T-helper 1 cell treated with Interleukin-12 subunit alpha and Interleukin-12 subunit beta and Interleukin-4 antibody, amounts not matched to agents 30 ng/mL and 1 ng/mL, for 36 hours (primary cell): ENCODE data around the gene CSNK1G1. TPM values are rescaled to one million over a fixed set of nuclear protein-coding genes. Genes with fewer than 3 reads are reported as not detected.

Experiments used
- intact Hi-C: fragments of 100-400 bp; cut with micrococcal nuclease; formaldehyde crosslinking; loops from one replicate; pipeline ENCODE4 v1.15.1; 2024
- total RNA-seq: library from RNA; stranded (reverse); gene quantifications from 2 replicates; pipeline ENCODE4 v1.2.3, GENCODE V29; 2022

CSNK1G1 gene
- total RNA-seq, 1 donor from 2014 or later: 32.8 TPM

DNA sequence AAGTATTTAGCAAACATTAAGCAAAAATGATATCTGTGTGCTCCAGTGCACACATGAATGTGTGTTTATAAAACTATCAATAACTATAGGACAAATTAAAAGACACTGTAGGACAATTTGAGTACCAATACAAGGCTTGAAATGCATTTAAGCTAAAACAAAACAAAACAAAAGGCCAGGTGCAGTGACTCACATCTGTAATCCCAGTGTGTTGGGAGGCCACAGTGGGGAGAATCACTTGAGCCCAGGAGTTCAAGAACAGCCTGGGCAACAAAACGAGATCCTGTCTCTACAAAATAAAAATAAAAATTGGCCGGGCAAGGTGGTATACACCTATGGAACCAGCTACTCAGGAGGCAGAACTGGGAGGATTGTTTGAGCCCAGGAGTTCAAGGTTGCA is 50.7 kb downstream of the CSNK1G1 start:
- intact Hi-C loops: no loop called here

- intact Hi-C loops: no loop called here
These were observed 66.4 kb downstream of the CSNK1G1 start for GRCh38 chr15:64289550-64289949.

DNA sequence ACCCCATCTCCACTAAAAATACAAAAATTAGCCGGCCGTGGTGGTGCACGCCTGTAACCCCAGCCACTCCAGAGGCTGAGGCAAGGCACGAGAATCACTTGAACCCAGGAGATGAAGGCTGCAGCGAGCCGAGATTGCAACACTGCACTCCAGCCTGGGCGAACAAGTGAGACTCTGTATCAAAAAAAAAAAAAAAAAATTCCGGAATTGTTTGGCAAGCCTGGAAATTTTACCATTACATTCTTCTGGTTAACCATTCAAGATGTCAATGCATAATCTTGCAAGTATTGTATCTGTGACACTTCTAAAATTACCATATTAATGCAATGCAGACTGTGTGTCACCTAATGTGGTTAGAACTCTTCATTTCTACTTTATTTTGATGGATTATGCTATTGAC is 67.0 kb downstream of the CSNK1G1 start:
- intact Hi-C loops: no loop called here

- intact Hi-C loops: no loop called here
These were observed 67.4 kb downstream of the CSNK1G1 start for GRCh38 chr15:64288577-64288976.

DNA sequence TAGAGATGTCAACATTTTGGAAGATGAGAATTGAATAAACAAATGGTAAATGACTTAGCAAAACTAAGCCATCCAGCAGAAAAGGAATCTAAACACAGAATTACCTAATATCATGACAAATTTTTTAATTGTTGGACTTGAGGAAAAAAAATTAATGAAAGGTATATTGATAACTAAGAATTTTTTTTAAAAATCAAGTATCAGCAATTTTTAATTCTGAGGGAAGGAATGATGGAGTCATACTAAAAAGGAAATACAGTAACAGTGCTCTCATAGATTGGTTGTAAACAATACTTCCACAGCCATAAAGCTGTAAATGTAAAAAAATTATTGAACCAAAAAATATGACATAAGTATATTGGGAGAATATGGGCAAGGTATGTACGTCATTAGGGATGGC is 68.0 kb downstream of the CSNK1G1 start:
- intact Hi-C loops: no loop called here

DNA sequence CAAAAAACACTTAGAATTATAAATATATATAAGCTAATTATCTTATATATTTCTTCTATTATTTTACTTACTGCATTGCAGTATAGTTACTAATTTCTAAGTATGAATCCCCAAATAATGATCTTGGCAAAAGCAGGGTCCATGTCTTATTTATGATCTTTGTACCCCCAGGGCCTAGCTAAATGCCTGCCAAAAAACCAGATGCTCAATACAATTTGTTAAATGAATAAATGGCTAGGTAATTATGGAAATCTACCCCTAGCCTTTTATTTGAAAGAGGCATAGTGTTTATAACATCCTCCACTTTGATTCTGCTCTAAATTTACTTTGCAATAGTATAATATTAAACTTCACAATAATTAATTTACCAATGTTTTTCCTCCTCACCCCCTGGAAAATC is 69.5 kb downstream of the CSNK1G1 start:
- intact Hi-C loops: no loop called here

DNA sequence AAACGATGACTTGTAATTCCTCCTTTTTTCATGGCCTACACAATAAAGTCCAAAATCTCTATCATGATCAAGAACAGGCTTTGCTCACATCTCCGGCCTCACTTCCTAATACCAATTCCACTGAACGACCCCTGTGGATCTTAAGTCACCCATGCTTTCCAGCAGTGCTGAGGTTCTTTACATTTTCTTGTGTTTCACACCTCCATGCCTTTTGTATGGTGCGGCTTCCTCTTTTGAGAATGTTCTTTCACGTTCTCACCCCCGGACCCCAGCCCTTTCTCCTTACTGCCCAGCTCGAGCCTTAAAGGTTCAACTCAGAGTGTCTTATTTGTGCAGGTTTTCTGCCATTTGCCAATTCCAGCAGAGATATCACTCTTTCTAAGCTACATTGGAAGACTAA is 70.1 kb downstream of the CSNK1G1 start:
- intact Hi-C loops: no loop called here

DNA sequence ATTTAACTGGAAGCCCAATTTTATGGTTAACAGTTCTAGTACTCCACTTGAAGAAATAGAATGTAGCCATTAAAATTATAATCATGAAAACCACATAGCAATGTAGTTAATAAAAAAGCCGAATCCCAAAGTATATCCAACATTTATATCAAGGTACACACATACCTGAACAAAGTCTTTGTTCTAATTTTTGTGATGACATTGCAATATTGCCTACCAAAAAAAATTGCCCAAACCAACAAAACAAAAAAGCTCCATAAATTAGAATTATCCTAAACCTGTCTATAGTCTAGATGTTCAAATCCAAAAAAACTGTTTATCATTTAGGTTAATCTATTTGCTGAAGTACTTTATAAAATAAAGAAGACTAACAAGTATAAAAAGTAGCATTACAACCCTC is 70.8 kb downstream of the CSNK1G1 start:
- intact Hi-C loops: no loop called here

DNA sequence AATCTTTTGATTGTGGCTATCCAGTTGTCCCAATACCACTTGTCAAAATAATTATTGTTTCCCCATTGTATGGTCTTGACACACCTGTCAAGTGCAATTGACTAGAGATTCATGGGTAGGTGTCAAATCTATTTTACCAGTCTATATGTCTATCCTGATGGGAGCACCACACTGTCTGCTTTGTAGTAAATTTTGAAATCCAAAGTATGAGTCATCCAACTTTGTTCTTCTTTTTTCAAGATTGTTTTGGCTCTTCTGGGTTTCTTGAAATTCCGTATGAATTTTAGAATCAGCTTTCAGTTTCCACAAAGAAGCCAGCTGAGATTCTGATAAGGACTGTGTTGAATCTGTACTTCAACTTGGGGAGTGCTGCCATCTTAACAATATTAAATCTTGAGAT is 71.9 kb downstream of the CSNK1G1 start:
- intact Hi-C loops: no loop called here

DNA sequence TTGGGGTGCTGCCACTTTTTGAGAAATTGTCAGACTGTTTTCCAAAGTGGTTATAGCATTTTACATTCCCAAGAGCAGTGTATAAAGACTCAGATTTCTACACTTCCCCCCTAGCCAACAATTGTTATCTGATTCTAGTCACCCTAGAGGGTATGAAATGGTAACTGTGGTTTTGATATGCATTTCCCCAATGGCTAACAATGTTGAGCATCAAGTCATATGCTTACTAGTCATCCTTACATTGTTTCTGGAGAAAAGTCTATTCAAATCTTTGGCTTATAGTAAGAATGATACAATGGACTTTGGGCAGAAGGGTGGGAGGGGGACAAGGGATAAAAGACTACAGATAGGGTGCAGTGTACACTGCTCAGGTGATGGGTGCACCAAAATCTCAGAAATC is 73.3 kb downstream of the CSNK1G1 start:
- intact Hi-C loops: no loop called here

DNA sequence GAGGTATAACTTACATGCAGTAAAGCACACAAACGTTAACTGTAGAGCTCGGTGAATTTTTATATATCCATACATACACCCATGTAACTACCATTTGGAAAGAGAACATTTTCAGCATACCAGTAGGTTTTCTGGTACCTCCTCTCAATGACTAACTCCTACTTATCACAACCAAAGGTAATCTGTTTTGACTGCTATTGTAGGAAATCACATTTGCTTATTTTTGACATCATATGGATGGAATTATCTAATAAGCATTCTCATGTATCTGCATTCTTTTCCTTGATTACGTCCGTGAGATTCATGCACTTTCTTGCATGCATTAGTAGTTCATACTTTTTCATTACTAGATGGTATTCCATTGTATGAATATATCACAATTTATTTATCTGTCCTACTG is 76.8 kb downstream of the CSNK1G1 start:
- intact Hi-C loops: no loop called here

DNA sequence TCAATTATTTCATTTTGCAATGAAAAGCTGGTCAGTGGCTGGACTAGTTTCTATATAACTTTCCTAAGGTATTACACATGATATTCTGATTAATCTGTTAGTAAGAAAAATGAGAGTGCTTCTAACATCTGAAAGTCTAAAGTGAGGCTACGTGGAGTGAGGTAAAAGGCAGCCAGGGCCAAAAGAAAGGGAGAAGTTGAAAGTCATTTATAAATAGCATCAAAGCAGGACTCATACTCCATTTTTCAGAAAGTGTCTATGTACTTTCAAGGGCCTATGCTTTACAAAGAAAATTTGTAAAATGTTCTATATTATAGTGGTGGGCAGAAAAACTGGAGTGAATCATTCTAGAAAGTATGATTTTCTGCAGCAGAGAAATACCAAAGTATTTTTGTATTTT is 80.0 kb downstream of the CSNK1G1 start:
- intact Hi-C loops: no loop called here

- intact Hi-C loops: loop anchor here (1.0 kb wide), 1 partner anchor 9 kb away; no protein-coding TSS in a partner anchor
These were observed 81.5 kb downstream of the CSNK1G1 start for GRCh38 chr15:64274341-64274950.

DNA sequence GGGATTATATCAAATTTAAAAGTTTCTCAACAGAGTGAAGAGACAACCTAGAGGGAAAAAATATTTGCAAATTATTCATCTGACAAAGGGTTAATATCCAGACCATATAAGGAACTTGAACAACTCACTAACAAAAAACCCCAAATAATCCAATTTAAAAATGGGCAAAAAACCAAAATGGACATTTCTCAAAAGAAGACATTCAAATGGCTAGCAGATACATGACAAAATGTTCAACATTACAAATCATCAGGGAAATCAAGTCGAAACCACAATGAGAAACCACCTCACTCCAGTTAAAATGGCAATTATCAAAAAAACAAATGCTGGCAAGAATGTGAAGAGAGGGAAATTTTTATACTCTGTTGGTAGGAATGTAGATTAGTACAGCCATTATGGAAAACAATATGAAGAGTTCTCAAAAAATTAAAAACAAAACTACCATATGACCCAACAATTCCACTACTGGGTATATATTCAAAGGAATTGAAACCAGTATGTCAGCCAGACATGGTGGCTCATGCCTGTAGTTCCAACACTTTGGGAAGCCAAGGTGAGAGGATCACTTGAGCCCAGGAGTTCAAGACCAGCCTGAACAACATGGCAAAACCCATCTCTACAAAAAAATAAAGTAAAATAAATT is 88.5 kb downstream of the CSNK1G1 start:
- intact Hi-C loops: no loop called here

- intact Hi-C loops: loop anchor here (1.0 kb wide), 1 partner anchor 9 kb away; no protein-coding TSS in a partner anchor
These were observed 90.8 kb downstream of the CSNK1G1 start for GRCh38 chr15:64265188-64265587.

- intact Hi-C loops: no loop called here
These were observed 91.5 kb downstream of the CSNK1G1 start for GRCh38 chr15:64264502-64264901.

- intact Hi-C loops: no loop called here
These were observed 92.4 kb downstream of the CSNK1G1 start for GRCh38 chr15:64263567-64263966.

DNA sequence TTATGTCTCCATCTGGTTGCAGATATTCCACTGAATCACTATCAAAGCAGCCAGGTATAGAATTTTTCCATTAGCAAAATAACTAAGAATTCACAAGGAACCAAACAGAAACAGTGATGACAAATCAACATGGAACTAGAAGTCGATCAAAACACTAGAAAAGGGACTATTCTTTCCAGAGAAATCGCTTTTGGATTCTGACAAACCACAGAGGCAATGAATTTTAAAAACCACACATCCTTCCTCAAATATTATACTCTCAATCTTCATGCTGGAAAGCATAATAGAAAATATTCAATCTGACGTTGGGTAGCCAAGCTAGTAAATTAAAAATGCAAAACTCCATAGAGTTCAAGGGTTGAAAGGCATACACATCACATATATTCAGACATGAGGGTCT is 99.9 kb downstream of the CSNK1G1 start:
- intact Hi-C loops: no loop called here

GRCh38 chr15:64251658-64252057 is 104.3 kb downstream of the CSNK1G1 start:
- intact Hi-C loops: no loop called here

DNA sequence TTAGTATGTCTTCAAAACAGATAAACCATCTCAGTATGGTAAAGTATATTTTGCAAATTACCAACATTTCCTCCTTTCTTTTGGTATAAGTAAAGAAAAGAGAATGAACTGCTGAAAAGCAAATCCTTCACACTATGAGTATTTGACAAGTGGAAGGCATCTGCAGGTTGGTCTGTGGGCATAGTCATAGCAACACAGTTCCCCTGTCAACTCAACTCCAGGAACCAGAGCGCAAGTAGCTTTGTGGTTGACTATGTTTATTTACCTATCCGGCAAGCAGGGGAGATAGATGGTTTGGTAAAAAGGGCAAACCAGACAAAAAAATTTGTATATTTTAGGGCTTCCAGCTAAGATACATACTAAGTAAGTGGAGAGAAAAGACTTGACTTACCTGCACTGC is 104.9 kb downstream of the CSNK1G1 start:
- intact Hi-C loops: no loop called here

DNA sequence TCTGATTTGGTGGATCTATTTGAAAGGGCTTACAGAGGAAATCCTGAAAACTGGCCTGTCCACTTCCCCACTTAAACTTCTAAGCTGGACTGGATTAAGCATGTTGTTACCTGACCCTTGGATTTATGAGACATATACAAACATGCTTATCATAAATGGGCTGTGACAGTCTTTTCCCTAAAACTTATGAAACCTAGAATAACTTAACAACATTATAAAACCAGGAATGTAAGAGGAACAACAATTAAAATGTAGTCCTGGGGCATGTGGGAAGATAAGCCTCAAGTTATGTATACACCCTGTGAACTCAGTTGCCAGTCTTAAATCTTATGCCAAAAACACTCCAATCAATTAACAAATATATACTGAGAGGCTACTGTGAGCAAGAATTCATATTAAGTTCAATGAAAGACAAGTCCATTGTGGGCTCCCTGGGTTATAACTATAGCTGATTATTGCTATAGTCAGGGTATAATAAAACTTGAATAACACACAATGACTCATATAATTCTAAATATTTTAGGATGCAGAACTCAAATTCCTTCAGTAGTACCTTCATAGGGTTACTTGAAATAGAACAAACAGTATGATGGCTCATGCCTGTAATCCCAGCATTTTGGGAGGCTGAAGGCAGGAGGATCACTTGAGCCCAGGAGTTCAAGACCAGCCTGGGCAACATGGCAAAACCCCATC is 105.9 kb downstream of the CSNK1G1 start:
- intact Hi-C loops: loop anchor here (10.0 kb wide), 1 partner anchor 645 kb away; no protein-coding TSS in a partner anchor

DNA sequence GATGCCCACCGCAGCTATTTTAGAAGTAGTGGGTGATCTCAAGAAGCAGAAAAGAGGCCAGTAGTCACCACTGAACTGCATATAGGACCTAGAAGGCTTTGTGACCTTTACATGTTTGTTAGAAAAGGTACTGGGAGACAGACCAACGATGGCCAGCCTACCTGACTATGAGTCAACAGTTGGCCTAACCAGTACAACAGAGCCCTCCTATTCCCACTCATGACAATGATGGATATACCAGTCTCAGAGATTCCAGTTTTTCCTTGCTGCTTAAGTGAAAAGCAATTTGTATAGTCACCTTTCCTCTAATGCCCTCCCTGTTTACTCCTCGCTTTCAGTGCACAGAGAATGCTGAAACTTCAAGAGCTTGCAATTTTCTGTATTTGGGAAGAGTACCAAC is 106.6 kb downstream of the CSNK1G1 start:
- intact Hi-C loops: loop anchor here (10.0 kb wide), 1 partner anchor 645 kb away; no protein-coding TSS in a partner anchor
